ENCODE results near the gene ADGRB3. TPM values are rescaled to one million over a fixed set of nuclear protein-coding genes. Genes with fewer than 3 reads are reported as not detected.

Gene ADGRB3
- polyA plus RNA-seq, 4 donors: 1.6 to 2.1 TPM; not detected in 2

- DNase-seq: no peak
- Histone ChIP-seq H3K27me3 (ENCODE audit: control insufficient read depth in 3 of 3, insufficient read depth in 3 of 3, low read length in 3 of 3) (no peaks in the 10 kb centered on the region), H3K36me3 (ENCODE audit: control insufficient read depth in 3 of 3, insufficient read depth in 2 of 3, low read depth in 1 of 3, low read length in 3 of 3) (no peaks in the 10 kb centered on the region), H3K4me1 (ENCODE audit: control insufficient read depth in 3 of 3, insufficient read depth in 2 of 3, low read depth in 1 of 3, low read length in 2 of 3) (no peaks in the 10 kb centered on the region), H3K27ac (ENCODE audit: low read depth in 1 of 3, low read length in 2 of 3) (no peak overlapping the region), H3K9me3 (ENCODE audit: control insufficient read depth in 2 of 2, insufficient read depth in 1 of 2, low read depth in 1 of 2, low read length in 1 of 2) (no peaks in the 10 kb centered on the region), H3K4me3 (ENCODE audit: low read depth in 1 of 3, low read length in 3 of 3) (no peak overlapping the region)
- FAIRE-seq: no peak
- WGBS, 3 donors: 61 to 69% (median 65%) methylated on average over 5 of the region's 5 CpGs
Measured at GRCh38 chr6:68729377-68729903, 94.4 kb downstream of the ADGRB3 start.

- Histone ChIP-seq H3K4me3 (ENCODE audit: low read depth in 1 of 3, low read length in 3 of 3) (no peak overlapping the region), H3K9me3 (ENCODE audit: control insufficient read depth in 2 of 2, insufficient read depth in 1 of 2, low read depth in 1 of 2, low read length in 1 of 2) (no peaks in the 10 kb centered on the region), H3K36me3 (ENCODE audit: control insufficient read depth in 3 of 3, insufficient read depth in 2 of 3, low read depth in 1 of 3, low read length in 3 of 3) (no peaks in the 10 kb centered on the region), H3K27ac (ENCODE audit: low read depth in 1 of 3, low read length in 2 of 3) (no peak overlapping the region), H3K4me1 (ENCODE audit: control insufficient read depth in 3 of 3, insufficient read depth in 2 of 3, low read depth in 1 of 3, low read length in 2 of 3) (no peaks in the 10 kb centered on the region), H3K27me3 (ENCODE audit: control insufficient read depth in 3 of 3, insufficient read depth in 3 of 3, low read length in 3 of 3) (no peaks in the 10 kb centered on the region)
- no peak for DNase-seq
- 65 to 70% (median 68%) methylated on average over 5 of the region's 5 CpGs for WGBS, 3 donors
- no peak for FAIRE-seq
Measured at GRCh38 chr6:68730291-68731054, 95.4 kb downstream of the ADGRB3 start.

- no peak overlapping the region for H3K4me3 ChIP-seq (ENCODE audit: low read depth in 1 of 3, low read length in 3 of 3)
- H3K27ac ChIP-seq (ENCODE audit: low read depth in 1 of 3, low read length in 2 of 3): no peak overlapping the region
- no peaks in the 10 kb centered on the region for H3K36me3 ChIP-seq (ENCODE audit: control insufficient read depth in 3 of 3, insufficient read depth in 2 of 3, low read depth in 1 of 3, low read length in 3 of 3)
- FAIRE-seq (no peak), DNase-seq (no peak)
- no peaks in the 10 kb centered on the region for H3K4me1 ChIP-seq (ENCODE audit: control insufficient read depth in 3 of 3, insufficient read depth in 2 of 3, low read depth in 1 of 3, low read length in 2 of 3)
- no peaks in the 10 kb centered on the region for H3K9me3 ChIP-seq (ENCODE audit: control insufficient read depth in 2 of 2, insufficient read depth in 1 of 2, low read depth in 1 of 2, low read length in 1 of 2)
- H3K27me3 ChIP-seq (ENCODE audit: control insufficient read depth in 3 of 3, insufficient read depth in 3 of 3, low read length in 3 of 3): no peaks in the 10 kb centered on the region
- 77 to 83% (median 77%) methylated on average over 5 of the region's 5 CpGs for WGBS, 3 donors
Measured at GRCh38 chr6:68732423-68732822, 97.3 kb downstream of the ADGRB3 start.

GRCh38 chr6:68735866-68736265, 100.8 kb downstream of the ADGRB3 start:
- no peaks in the 10 kb centered on the region for H3K36me3 ChIP-seq (ENCODE audit: control insufficient read depth in 3 of 3, insufficient read depth in 2 of 3, low read depth in 1 of 3, low read length in 3 of 3)
- H3K9me3 ChIP-seq (ENCODE audit: control insufficient read depth in 2 of 2, insufficient read depth in 1 of 2, low read depth in 1 of 2, low read length in 1 of 2): no peaks in the 10 kb centered on the region
- FAIRE-seq: no peak
- H3K27me3 ChIP-seq (ENCODE audit: control insufficient read depth in 3 of 3, insufficient read depth in 3 of 3, low read length in 3 of 3): no peaks in the 10 kb centered on the region
- H3K4me3 ChIP-seq (ENCODE audit: low read depth in 1 of 3, low read length in 3 of 3): no peak overlapping the region
- no peak for DNase-seq
- no peaks in the 10 kb centered on the region for H3K4me1 ChIP-seq (ENCODE audit: control insufficient read depth in 3 of 3, insufficient read depth in 2 of 3, low read depth in 1 of 3, low read length in 2 of 3)
- H3K27ac ChIP-seq (ENCODE audit: low read depth in 1 of 3, low read length in 2 of 3): no peak overlapping the region

GRCh38 chr6:68737061-68737460, 102.0 kb downstream of the ADGRB3 start:
- Histone ChIP-seq H3K36me3 (ENCODE audit: control insufficient read depth in 3 of 3, insufficient read depth in 2 of 3, low read depth in 1 of 3, low read length in 3 of 3) (no peaks in the 10 kb centered on the region), H3K27ac (ENCODE audit: low read depth in 1 of 3, low read length in 2 of 3) (no peak overlapping the region), H3K4me3 (ENCODE audit: low read depth in 1 of 3, low read length in 3 of 3) (no peak overlapping the region), H3K4me1 (ENCODE audit: control insufficient read depth in 3 of 3, insufficient read depth in 2 of 3, low read depth in 1 of 3, low read length in 2 of 3) (no peaks in the 10 kb centered on the region), H3K27me3 (ENCODE audit: control insufficient read depth in 3 of 3, insufficient read depth in 3 of 3, low read length in 3 of 3) (no peaks in the 10 kb centered on the region), H3K9me3 (ENCODE audit: control insufficient read depth in 2 of 2, insufficient read depth in 1 of 2, low read depth in 1 of 2, low read length in 1 of 2) (no peaks in the 10 kb centered on the region)
- no peak for FAIRE-seq
- no peak for DNase-seq

- H3K27me3 ChIP-seq (ENCODE audit: control insufficient read depth in 3 of 3, insufficient read depth in 3 of 3, low read length in 3 of 3): no peaks in the 10 kb centered on the region
- DNase-seq (no peak), FAIRE-seq (no peak)
- H3K27ac ChIP-seq (ENCODE audit: low read depth in 1 of 3, low read length in 2 of 3): no peak overlapping the region
- no peaks in the 10 kb centered on the region for H3K9me3 ChIP-seq (ENCODE audit: control insufficient read depth in 2 of 2, insufficient read depth in 1 of 2, low read depth in 1 of 2, low read length in 1 of 2)
- no peaks in the 10 kb centered on the region for H3K36me3 ChIP-seq (ENCODE audit: control insufficient read depth in 3 of 3, insufficient read depth in 2 of 3, low read depth in 1 of 3, low read length in 3 of 3)
- no peak overlapping the region for H3K4me3 ChIP-seq (ENCODE audit: low read depth in 1 of 3, low read length in 3 of 3)
- H3K4me1 ChIP-seq (ENCODE audit: control insufficient read depth in 3 of 3, insufficient read depth in 2 of 3, low read depth in 1 of 3, low read length in 2 of 3): no peaks in the 10 kb centered on the region
Measured at GRCh38 chr6:68738039-68738438, 103.0 kb downstream of the ADGRB3 start.

GRCh38 chr6:68740828-68741500, 105.9 kb downstream of the ADGRB3 start:
- Histone ChIP-seq H3K4me1 (ENCODE audit: control insufficient read depth in 3 of 3, insufficient read depth in 2 of 3, low read depth in 1 of 3, low read length in 2 of 3) (no peaks in the 10 kb centered on the region), H3K27ac (ENCODE audit: low read depth in 1 of 3, low read length in 2 of 3) (no peak overlapping the region), H3K9me3 (ENCODE audit: control insufficient read depth in 2 of 2, insufficient read depth in 1 of 2, low read depth in 1 of 2, low read length in 1 of 2) (no peaks in the 10 kb centered on the region), H3K27me3 (ENCODE audit: control insufficient read depth in 3 of 3, insufficient read depth in 3 of 3, low read length in 3 of 3) (no peaks in the 10 kb centered on the region), H3K36me3 (ENCODE audit: control insufficient read depth in 3 of 3, insufficient read depth in 2 of 3, low read depth in 1 of 3, low read length in 3 of 3) (no peaks in the 10 kb centered on the region), H3K4me3 (ENCODE audit: low read depth in 1 of 3, low read length in 3 of 3) (no peak overlapping the region)
- FAIRE-seq: no peak
- no peak for DNase-seq
- 48 to 57% (median 49%) methylated on average over 2 of the region's 2 CpGs for WGBS, 3 donors

GRCh38 chr6:68741501-68742386, 106.7 kb downstream of the ADGRB3 start:
- Histone ChIP-seq H3K9me3 (ENCODE audit: control insufficient read depth in 2 of 2, insufficient read depth in 1 of 2, low read depth in 1 of 2, low read length in 1 of 2) (no peaks in the 10 kb centered on the region), H3K27me3 (ENCODE audit: control insufficient read depth in 3 of 3, insufficient read depth in 3 of 3, low read length in 3 of 3) (no peaks in the 10 kb centered on the region), H3K27ac (ENCODE audit: low read depth in 1 of 3, low read length in 2 of 3) (no peak overlapping the region), H3K4me3 (ENCODE audit: low read depth in 1 of 3, low read length in 3 of 3) (no peak overlapping the region), H3K4me1 (ENCODE audit: control insufficient read depth in 3 of 3, insufficient read depth in 2 of 3, low read depth in 1 of 3, low read length in 2 of 3) (no peaks in the 10 kb centered on the region), H3K36me3 (ENCODE audit: control insufficient read depth in 3 of 3, insufficient read depth in 2 of 3, low read depth in 1 of 3, low read length in 3 of 3) (no peaks in the 10 kb centered on the region)
- DNase-seq: no peak
- no peak for FAIRE-seq
- 68 to 80% (median 69%) methylated on average over 5 of the region's 5 CpGs for WGBS, 3 donors

All from small intestine (tissue), 7 donors.